ENCODE measurements around the gene IGFBP6. TPM values are rescaled to one million over a fixed set of nuclear protein-coding genes. Genes with fewer than 3 reads are reported as not detected.

IGFBP6 gene
- total and polyA plus RNA-seq, 9 of the 15 experiments (the other 6 are each of a cell fraction or from before 2014, with no cell fraction given), result 0.15 to 1.4 (median 0.54) TPM

DNA sequence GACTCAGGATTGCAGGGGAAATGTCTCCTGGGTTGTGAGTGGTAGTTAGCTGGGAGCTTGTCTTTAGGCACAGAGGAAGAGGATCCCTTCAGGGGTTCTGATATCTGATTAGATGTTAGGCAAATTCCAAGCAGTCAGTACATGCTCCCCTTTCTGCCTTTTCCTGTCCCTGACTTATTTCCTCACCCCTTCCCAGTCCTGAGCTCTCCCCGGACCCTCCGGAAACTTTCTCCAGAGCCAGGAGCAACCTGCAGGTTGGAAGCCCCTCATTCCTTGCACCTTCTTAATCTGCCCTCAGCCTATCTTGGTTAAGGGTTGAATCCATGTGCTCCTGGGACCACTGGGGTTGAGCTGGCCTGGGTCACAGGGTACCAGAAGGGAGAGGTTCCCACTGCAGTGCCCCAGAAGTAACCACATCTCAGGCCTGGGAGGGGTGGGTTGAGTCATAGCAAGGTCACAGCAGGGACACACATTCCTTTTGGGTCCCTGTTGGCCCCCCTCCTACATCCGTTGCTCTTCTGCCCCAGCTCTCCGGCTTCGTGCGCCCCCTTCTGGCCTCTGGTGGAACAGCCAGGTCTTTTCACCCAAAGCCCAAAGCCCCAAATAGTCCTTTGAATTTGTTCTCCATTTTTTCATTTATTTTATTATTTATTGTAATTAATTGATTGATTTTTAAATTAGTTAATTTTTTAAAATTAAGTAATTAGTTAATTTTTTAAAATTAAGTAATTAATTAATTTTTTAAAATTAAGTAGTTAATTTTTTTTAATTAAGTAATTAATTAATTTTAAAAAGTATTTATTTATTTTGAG, 1.8 kb downstream of the IGFBP6 start (continued):
- TF ChIP-seq, protein P1, sequence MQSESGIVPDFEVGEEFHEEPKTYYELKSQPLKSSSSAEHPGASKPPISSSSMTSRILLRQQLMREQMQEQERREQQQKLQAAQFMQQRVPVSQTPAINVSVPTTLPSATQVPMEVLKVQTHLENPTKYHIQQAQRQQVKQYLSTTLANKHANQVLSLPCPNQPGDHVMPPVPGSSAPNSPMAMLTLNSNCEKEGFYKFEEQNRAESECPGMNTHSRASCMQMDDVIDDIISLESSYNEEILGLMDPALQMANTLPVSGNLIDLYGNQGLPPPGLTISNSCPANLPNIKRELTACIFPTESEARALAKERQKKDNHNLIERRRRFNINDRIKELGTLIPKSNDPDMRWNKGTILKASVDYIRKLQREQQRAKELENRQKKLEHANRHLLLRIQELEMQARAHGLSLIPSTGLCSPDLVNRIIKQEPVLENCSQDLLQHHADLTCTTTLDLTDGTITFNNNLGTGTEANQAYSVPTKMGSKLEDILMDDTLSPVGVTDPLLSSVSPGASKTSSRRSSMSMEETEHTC (IDR thresholded peaks at IDR 0.05), result no peak
- TF ChIP-seq RBM25 (IDR thresholded peaks at IDR 0.05; ENCODE audit: low read depth, low read length, severe bottlenecking) (no peak), SRSF1 (IDR thresholded peaks at IDR 0.05; ENCODE audit: low read depth, low read length) (no peak)
- TF ChIP-seq, protein P2, sequence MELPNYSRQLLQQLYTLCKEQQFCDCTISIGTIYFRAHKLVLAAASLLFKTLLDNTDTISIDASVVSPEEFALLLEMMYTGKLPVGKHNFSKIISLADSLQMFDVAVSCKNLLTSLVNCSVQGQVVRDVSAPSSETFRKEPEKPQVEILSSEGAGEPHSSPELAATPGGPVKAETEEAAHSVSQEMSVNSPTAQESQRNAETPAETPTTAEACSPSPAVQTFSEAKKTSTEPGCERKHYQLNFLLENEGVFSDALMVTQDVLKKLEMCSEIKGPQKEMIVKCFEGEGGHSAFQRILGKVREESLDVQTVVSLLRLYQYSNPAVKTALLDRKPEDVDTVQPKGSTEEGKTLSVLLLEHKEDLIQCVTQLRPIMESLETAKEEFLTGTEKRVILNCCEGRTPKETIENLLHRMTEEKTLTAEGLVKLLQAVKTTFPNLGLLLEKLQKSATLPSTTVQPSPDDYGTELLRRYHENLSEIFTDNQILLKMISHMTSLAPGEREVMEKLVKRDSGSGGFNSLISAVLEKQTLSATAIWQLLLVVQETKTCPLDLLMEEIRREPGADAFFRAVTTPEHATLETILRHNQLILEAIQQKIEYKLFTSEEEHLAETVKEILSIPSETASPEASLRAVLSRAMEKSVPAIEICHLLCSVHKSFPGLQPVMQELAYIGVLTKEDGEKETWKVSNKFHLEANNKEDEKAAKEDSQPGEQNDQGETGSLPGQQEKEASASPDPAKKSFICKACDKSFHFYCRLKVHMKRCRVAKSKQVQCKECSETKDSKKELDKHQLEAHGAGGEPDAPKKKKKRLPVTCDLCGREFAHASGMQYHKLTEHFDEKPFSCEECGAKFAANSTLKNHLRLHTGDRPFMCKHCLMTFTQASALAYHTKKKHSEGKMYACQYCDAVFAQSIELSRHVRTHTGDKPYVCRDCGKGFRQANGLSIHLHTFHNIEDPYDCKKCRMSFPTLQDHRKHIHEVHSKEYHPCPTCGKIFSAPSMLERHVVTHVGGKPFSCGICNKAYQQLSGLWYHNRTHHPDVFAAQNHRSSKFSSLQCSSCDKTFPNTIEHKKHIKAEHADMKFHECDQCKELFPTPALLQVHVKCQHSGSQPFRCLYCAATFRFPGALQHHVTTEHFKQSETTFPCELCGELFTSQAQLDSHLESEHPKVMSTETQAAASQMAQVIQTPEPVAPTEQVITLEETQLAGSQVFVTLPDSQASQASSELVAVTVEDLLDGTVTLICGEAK (IDR thresholded peaks at IDR 0.05), result no peak
- TF ChIP-seq, protein P2 (CRISPR knock-in tag; IDR thresholded peaks at IDR 0.05), result no peak
